ENCODE measurements around the gene EXT2.

DNA sequence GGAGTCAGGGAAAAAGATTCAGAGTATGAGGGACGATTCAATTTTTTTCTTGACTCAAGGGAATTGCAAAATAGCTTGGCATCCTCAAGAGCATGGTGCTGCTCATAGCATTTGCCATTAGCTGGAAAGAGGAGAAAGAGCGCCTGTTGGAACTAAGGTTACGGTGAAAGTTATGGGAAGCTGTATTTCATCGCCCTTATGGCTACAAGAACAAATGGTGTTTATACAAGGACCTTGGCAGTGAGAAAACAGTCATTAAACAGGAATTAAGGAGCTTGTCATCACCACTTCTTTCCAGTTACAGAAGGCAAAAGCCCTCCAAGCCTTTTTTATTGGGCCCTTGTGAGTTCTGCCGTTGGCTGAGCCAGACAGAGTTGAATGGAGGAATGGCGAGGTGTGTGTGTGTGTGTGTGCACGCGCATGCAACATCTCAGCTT lies 140.3 kb downstream of the EXT2 start:
- no peak for TF ChIP-seq CTCF (IDR thresholded peaks at IDR 0.05)
- no peak for TF ChIP-seq EP300 (IDR thresholded peaks at IDR 0.05)
- no peak for TF ChIP-seq POLR2A (IDR thresholded peaks at IDR 0.05; ENCODE audit: low read depth)
- TF ChIP-seq POLR2AphosphoS5 (IDR thresholded peaks at IDR 0.05): no peak
